ENCODE results near the gene OSBPL8.
A peak's percentile ranks its signal among the peaks of the same experiment; 100 is the strongest.
"Not testable (repeated sequence)": the region's sequence is repeated elsewhere in the genome, so short reads cannot be mapped to it uniquely, and the experiment has no call there.

Gene OSBPL8

GRCh38 chr12:76374386-76375020 lies 185.1 kb downstream of the OSBPL8 start:
- no peak for TF ChIP-seq CTCF (IDR thresholded peaks at IDR 0.05; ENCODE audit: low read depth, low read length)
- H3K4me3 ChIP-seq (ENCODE audit: low read depth, low read length), result no peak overlapping the region

GRCh38 chr12:76368230-76368629 lies 191.3 kb downstream of the OSBPL8 start:
- TF ChIP-seq CTCF (IDR thresholded peaks at IDR 0.05; ENCODE audit: low read depth, low read length), result no peak
- H3K4me3 ChIP-seq (ENCODE audit: low read depth, low read length), result no peak overlapping the region

GRCh38 chr12:76366163-76366562 lies 193.4 kb downstream of the OSBPL8 start:
- H3K4me3 ChIP-seq (ENCODE audit: low read depth, low read length), result no peak overlapping the region
- no peak for TF ChIP-seq CTCF (IDR thresholded peaks at IDR 0.05; ENCODE audit: low read depth, low read length)

- H3K4me3 ChIP-seq (ENCODE audit: low read depth, low read length), result not testable (repeated sequence)
These were observed 195.4 kb downstream of the OSBPL8 start for GRCh38 chr12:76364131-76364530.

- TF ChIP-seq CTCF (IDR thresholded peaks at IDR 0.05; ENCODE audit: low read depth, low read length), result no peak
- H3K4me3 ChIP-seq (ENCODE audit: low read depth, low read length), result no peak overlapping the region
These were observed 199.3 kb downstream of the OSBPL8 start for GRCh38 chr12:76360316-76360715.

GRCh38 chr12:76356071-76356470 lies 203.5 kb downstream of the OSBPL8 start:
- TF ChIP-seq CTCF (IDR thresholded peaks at IDR 0.05; ENCODE audit: low read depth, low read length), result no peak
- H3K4me3 ChIP-seq (ENCODE audit: low read depth, low read length), result no peak overlapping the region

- peak within 1 kb of the TSS; percentile 78 for H3K4me3 ChIP-seq (ENCODE audit: low read depth, low read length)
- TF ChIP-seq CTCF (IDR thresholded peaks at IDR 0.05; ENCODE audit: low read depth, low read length), result peak; percentile 24; the same call in 1 of the 2 replicates
These were observed 211.3 kb downstream of the OSBPL8 start, which contains the start of gene BBS10 for GRCh38 chr12:76348079-76348901. BBS10 (minus strand) TSS chr12:76348415; CDS start chr12:76348358, 57 bp downstream.
